GM12878 (cell line): ENCODE measurements around the gene MLXIP. TPM values are rescaled to one million over a fixed set of nuclear protein-coding genes. Genes with fewer than 3 reads are reported as not detected.
A peak's percentile ranks its signal among the peaks of the same experiment; 100 is the strongest.

Experiments used
- ATAC-seq: fragments of 200-7000 bp; cut with Tn5 transposase; 3 replicates; pipeline ENCODE4 v1.9.1; 2020; ENCODE audit warnings: mild to moderate bottlenecking, moderate library complexity
- BruUV-seq: library from RNA; stranded (reverse); fragments of 400-500 nt; replicated peaks from 2 replicates; lab custom pipeline; 2021; lab: Mats Ljungman, UMichigan
- CTCF ChIA-PET: fragments of 300-600 bp; sonication (Branson Sonifier 250); formaldehyde crosslinking; extraction: SDS; loops from one replicate; lab custom pipeline; 2021; ENCODE audit warnings: inconsistent platforms; lab: Yijun Ruan, JAX
- POLR2A ChIA-PET: fragments of 350-600 bp; formaldehyde crosslinking; extraction: SDS; loops from one replicate; lab custom pipeline; 2021; ENCODE audit warnings: inconsistent platforms; lab: Charles Lee
- RAD21 ChIA-PET: fragments of 300-600 bp; sonication (Branson Sonifier 250); formaldehyde crosslinking; loops from one replicate; lab custom pipeline; 2023; ENCODE audit warnings: antibody characterized with exemption; ENCODE audit not compliant: unreplicated experiment; lab: Charles Lee
- SMC1A ChIA-PET: fragments of 300-600 bp; sonication (Branson Sonifier 250); formaldehyde crosslinking; loops from one replicate; lab custom pipeline; 2023; ENCODE audit not compliant: unreplicated experiment, uncharacterized antibody; lab: Charles Lee
- DNase-seq: peaks from one replicate; pipeline ENCODE4 v3.0.0-alpha.2; 2011; ENCODE audit warnings: low read depth, low spot score
- FAIRE-seq: peaks from 3 replicates; lab custom pipeline; 2011; peaks lifted over from hg19 to GRCh38; lab: Jason Lieb, UNC
- H2AFZ ChIP-seq: 2 replicates; pipeline ENCODE4 v1.6.0; 2011; ENCODE audit warnings: low read depth, low read length, control low read depth; ENCODE audit not compliant: control insufficient read depth
- H3K27ac ChIP-seq: 2 replicates; pipeline ENCODE4 v1.5.1; 2011; ENCODE audit warnings: control low read depth; ENCODE audit not compliant: control insufficient read depth, insufficient read depth
- H3K27me3 ChIP-seq, 2 experiments: replicated peaks in 1 of 2; 2 replicates each; pipeline versions ENCODE4 v1.6.0 to v1.6.1; 2011; ENCODE audit warnings: low read length in 1 of 2; ENCODE audit not compliant: control insufficient read depth in 2 of 2, insufficient read depth in 2 of 2
- H3K36me3 ChIP-seq, 2 experiments: 2 replicates each; pipeline ENCODE4 v1.5.1; 2011; ENCODE audit warnings: low read length in 1 of 2; ENCODE audit not compliant: control insufficient read depth in 2 of 2, insufficient read depth in 2 of 2
- H3K4me1 ChIP-seq: 2 replicates; pipeline ENCODE4 v1.6.1; 2011; ENCODE audit warnings: mild to moderate bottlenecking, low read length, moderate library complexity, mixed read lengths; ENCODE audit not compliant: control insufficient read depth, insufficient read depth
- H3K4me2 ChIP-seq: 2 replicates; pipeline ENCODE4 v1.6.0; 2011; ENCODE audit warnings: control low read depth; ENCODE audit not compliant: control insufficient read depth, insufficient read depth
- H3K4me3 ChIP-seq: fragments of 200-600 bp; sonication (generic); 2 replicates; pipeline ENCODE4 v1.5.1; 2016
- H3K79me2 ChIP-seq: 2 replicates; pipeline ENCODE4 v1.6.0; 2011; ENCODE audit warnings: low read length; ENCODE audit not compliant: control insufficient read depth, insufficient read depth
- H3K9ac ChIP-seq: 2 replicates; pipeline ENCODE4 v1.8.0; 2011; ENCODE audit warnings: low read length, control low read depth, mixed read lengths; ENCODE audit not compliant: control insufficient read depth, insufficient read depth
- H3K9me3 ChIP-seq: replicated peaks from 3 replicates; pipeline ENCODE4 v1.5.1; 2011; ENCODE audit warnings: mild to moderate bottlenecking, low read length; ENCODE audit not compliant: control insufficient read depth, insufficient read depth
- H4K20me1 ChIP-seq: 2 replicates; pipeline ENCODE4 v1.6.0; 2011; ENCODE audit not compliant: control insufficient read depth, insufficient read depth
- BCLAF1 ChIP-seq: fragments of 450-650 bp; IDR thresholded peaks from 2 replicates; pipeline ENCODE4 v1.6.1; 2017; ENCODE audit warnings: antibody characterized with exemption, mild to moderate bottlenecking, moderate library complexity
- E2F8 ChIP-seq: fragments of 450-650 bp; IDR thresholded peaks from 2 replicates; pipeline ENCODE4 v1.6.1; 2018; ENCODE audit warnings: mild to moderate bottlenecking, low read depth, moderate library complexity; ENCODE audit not compliant: partially characterized antibody
- E4F1 ChIP-seq: fragments of 450-650 bp; IDR thresholded peaks from 2 replicates; pipeline ENCODE4 v1.6.1; 2018; ENCODE audit warnings: borderline replicate concordance, mild to moderate bottlenecking; ENCODE audit not compliant: partially characterized antibody
- EGR1 ChIP-seq, 2 experiments: IDR thresholded peaks; 1 replicate in 1 of 2; 2 replicates in 1 of 2; pipeline ENCODE4 v1.6.1; 2011 to 2012; ENCODE audit warnings: low read depth in 2 of 2, low read length in 2 of 2, borderline replicate concordance in 1 of 2, mild to moderate bottlenecking in 1 of 2, moderate library complexity in 1 of 2
- EZH2 ChIP-seq: IDR thresholded peaks from 2 replicates; pipeline ENCODE4 v1.6.1; 2012; ENCODE audit warnings: low read depth, mild to moderate bottlenecking, control low read depth, inconsistent platforms, low read length, borderline replicate concordance; ENCODE audit not compliant: control insufficient read depth
- GABPA ChIP-seq: IDR thresholded peaks from 2 replicates; pipeline ENCODE4 v1.6.1; 2014; ENCODE audit warnings: antibody characterized with exemption, low read depth, mild to moderate bottlenecking, inconsistent platforms
- JUNB ChIP-seq: IDR thresholded peaks from 2 replicates; pipeline ENCODE4 v1.6.1; 2016; ENCODE audit warnings: antibody characterized with exemption, mild to moderate bottlenecking
- RELA ChIP-seq: fragments of 450-650 bp; IDR thresholded peaks from 2 replicates; pipeline ENCODE4 v1.8.0; 2014; ENCODE audit warnings: borderline replicate concordance; ENCODE audit not compliant: partially characterized antibody
- STAT1 ChIP-seq: fragments of 450-650 bp; conservative IDR thresholded peaks from 2 replicates; pipeline ENCODE4 v1.6.1; 2014; ENCODE audit warnings: antibody characterized with exemption, mild to moderate bottlenecking
- TCF7 ChIP-seq: IDR thresholded peaks from 2 replicates; pipeline ENCODE4 v1.6.1; 2014; ENCODE audit warnings: antibody characterized with exemption, borderline replicate concordance
- USF1 ChIP-seq: IDR thresholded peaks from 2 replicates; pipeline ENCODE4 v1.6.1; 2011; ENCODE audit warnings: borderline replicate concordance, low read depth, mild to moderate bottlenecking, moderate library complexity, mixed read lengths, low read length; ENCODE audit not compliant: insufficient read depth; ENCODE audit errors: extremely low read length
- WRNIP1 ChIP-seq: IDR thresholded peaks from 2 replicates; pipeline ENCODE4 v1.6.1; 2011; ENCODE audit warnings: low read depth, low read length, improper control_type of control experiment, borderline replicate concordance
- WGBS: methylation state at CpG from one replicate; pipeline ENCODE4 v1.1.6; 2016; ENCODE audit warnings: low lambda C conversion rate; ENCODE audit not compliant: insufficient replicate concordance, insufficient coverage; ENCODE audit errors: missing lambda C conversion rate; 5-methylcytosine and 5-hydroxymethylcytosine counted together
- in situ Hi-C: fragments of 300-500 bp; cut with MboI; formaldehyde crosslinking; loops from 9 replicates; pipeline ENCODE4 v1.14.3; 2018; ENCODE audit warnings: mixed read lengths
- intact Hi-C: fragments of 100-400 bp; cut with micrococcal nuclease; formaldehyde crosslinking; loops from one replicate; pipeline ENCODE4 v1.14.2; 2022; ENCODE audit not compliant: unreplicated experiment
- polyA plus RNA-seq, 11 experiments: library from polyadenylated mRNA; depleted of rRNA in 4 of 11; unstranded in 6 of 11; stranded (reverse) in 5 of 11; fragments of >200 nt; fragmentation: Nextera tagmentation in 4 of 11; fragmentation: Illumina TruSeq in 1 of 11; extraction: Ambion mirVana in 4 of 11; extraction: Trizol in 1 of 11; gene quantifications; 1 replicate in 1 of 11; 2 replicates in 10 of 11; pipeline versions ENCODE4 v1.2.1 to v1.2.3, GENCODE V29; 2011 to 2016; ENCODE audit warnings: inconsistent platforms in 2 of 11, missing spikeins in 2 of 11, low read depth in 1 of 11
- total RNA-seq, 4 experiments: library from RNA; depleted of rRNA in 3 of 4; stranded (reverse); fragments of >200 nt in 3 of 4; fragmentation: Illumina TruSeq in 1 of 4; extraction: Trizol in 1 of 4; gene quantifications; 2 replicates each; pipeline versions ENCODE4 v1.2.1 to v1.2.3, GENCODE V29; 2013 to 2021

The MLXIP gene
- total and polyA plus RNA-seq, 10 of the 15 experiments (the other 5 are each of a cell fraction or from before 2014, with no cell fraction given), result 1.1 to 23.7 (median 7.0) TPM

GRCh38 chr12:122079532-122080081 is 1.1 kb downstream of the MLXIP start:
- ATAC-seq, result no peak; the same call in 2 of the 3 replicates
- Histone ChIP-seq H3K9ac (peak overlapping the region; percentile 41), H3K27me3 (no peaks in the 10 kb centered on the region), H3K4me2 (peak overlapping the region; percentile 91), H2AFZ (peak overlapping the region; percentile 21; the same call in 1 of the 2 replicates), H3K36me3 (peaks cover 0 to 1% of the 10 kb centered on the region in 2 experiments; a peak in 1 of 4 replicates), H3K79me2 (no peaks in the 10 kb centered on the region; the same call in 1 of the 2 replicates), H3K9me3 (no peaks in the 10 kb centered on the region), H4K20me1 (0 out of 2 replicates have a peak, but pooled peaks cover 3% of the 10 kb centered on the region)
- BruUV-seq, result no TSS peak
- ChIA-PET CTCF (interaction anchor here (1.1 to 3.9 kb wide), 5 partner anchors 10 to 43 kb away, joined by 3 to 32 read pairs (median 14); no protein-coding TSS in a partner anchor), SMC1A (interaction anchor here (0.6 to 1.2 kb wide), 2 partner anchors 87 to 161 kb away, joined by 3 read pairs; partner anchors contain the start of gene CFAP251), RAD21 (interaction anchor here (0.6 to 2.5 kb wide), 5 partner anchors 9 to 285 kb away, joined by 4 to 7 read pairs (median 4); no protein-coding TSS in a partner anchor), POLR2A (interaction anchor here (2.6 to 3.2 kb wide), 2 partner anchors 11 kb away, joined by 7 to 13 read pairs; no protein-coding TSS in a partner anchor)
- intact Hi-C loops, result no loop called here
- no peak for FAIRE-seq
- in situ Hi-C loops, result no loop called here
- TF ChIP-seq WRNIP1 (no peak), STAT1 (no peak), E2F8 (no peak), TCF7 (no peak), EZH2 (no peak), USF1 (no peak), JUNB (no peak), E4F1 (no peak), GABPA (no peak), EGR1 (IDR thresholded peaks at IDR 0.05; ENCODE audit: borderline replicate concordance in 1 of 2, low read depth in 2 of 2, low read length in 2 of 2) (no peak), RELA (no peak), BCLAF1 (no peak)
- TF ChIP-seq, all 136 proteins: peak for 0
- DNase-seq, result no peak
- Histone ChIP-seq H3K4me3 (peak overlapping the region; percentile 69), H3K4me1 (peaks cover 44% of the 10 kb centered on the region), H3K27ac (no peak overlapping the region)
- 4% methylated on average over 13 of the region's 13 CpGs for WGBS
